Activated T-helper 1 cell treated with Interleukin-2 at 50 U/mL for 16 hours (primary cell): ENCODE results near the gene ZMPSTE24.
A peak's percentile ranks its signal among the peaks of the same experiment; 100 is the strongest.
"Not testable (repeated sequence)": the region's sequence is repeated elsewhere in the genome, so short reads cannot be mapped to it uniquely, and the experiment has no call there.

ENCODE experiments used
- DNase-seq: peaks from one replicate; pipeline ENCODE4 v3.0.0-alpha.2; 2020; ENCODE audit warnings: low read depth

ZMPSTE24 gene

DNA sequence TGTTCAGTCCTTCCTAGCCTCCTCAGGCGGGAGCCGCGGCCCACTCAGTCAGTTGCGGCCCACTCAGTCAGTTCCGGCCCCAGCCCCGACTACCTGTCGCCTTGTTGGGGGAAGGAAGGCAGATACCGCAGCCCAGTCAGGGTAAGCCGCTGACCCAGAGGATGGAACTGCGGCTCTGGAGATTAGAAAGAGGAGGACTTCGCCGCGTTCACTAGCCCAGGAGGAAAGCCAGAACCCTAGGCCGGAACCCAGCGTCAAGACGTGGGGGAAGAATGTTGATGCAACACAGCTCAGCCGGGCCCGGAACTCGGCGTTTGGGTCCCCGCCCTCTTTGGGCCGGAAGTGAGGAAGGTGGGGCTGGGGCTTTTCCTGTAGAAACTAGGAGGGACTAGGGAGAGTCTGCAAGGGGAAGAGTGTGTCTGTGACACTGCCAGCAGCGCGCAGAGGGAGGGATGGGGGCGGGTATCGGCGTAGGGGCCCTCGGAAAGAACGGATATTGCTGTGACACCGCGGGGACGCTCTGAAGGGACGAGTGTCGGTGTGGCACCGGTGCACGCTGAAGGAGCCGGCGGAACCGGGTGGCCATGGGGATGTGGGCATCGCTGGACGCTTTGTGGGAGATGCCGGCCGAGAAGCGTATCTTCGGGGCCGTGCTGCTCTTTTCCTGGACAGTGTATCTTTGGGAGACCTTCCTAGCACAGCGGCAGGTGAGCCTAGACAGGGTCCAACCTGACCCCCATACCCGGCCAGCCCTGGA is at the start of gene ZMPSTE24:
Gene ZMPSTE24, plus strand, starts transcription at position 549 of the 757 bp plus-strand sequence. Its CDS starts 36 bp downstream, at position 585.
- DNase-seq = peak; percentile 92

DNA sequence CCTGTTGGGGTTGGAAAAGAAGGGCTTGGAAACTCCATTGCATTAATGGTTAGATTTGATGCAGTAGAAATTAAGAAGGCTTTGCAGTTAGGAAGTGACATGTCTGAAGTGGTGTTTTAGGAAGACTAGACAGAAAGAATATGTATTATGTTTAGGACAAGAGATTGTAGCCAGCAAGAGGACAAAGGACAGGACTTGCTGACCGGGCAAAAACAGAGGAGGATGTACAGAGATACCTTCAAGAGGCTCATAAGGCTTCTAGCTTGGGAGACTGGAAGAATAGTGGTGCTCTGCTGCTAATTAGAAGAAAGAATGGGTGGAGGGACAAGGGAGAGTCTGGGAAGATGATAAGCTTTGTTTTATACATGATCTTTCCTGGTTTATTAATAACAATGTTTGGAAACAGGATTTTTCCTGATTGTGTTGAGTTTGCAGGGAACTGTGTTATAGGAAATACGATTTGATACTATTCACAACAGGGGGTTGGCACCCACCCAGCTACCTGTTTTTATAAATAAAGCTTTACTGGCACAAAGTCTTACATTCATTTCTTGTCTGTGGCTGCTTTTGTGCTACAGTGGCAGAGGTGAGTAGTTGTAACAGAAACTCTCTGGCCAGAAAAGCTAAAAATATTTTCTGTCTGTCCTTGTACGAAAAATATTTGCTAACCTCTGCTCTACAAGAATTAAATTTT is 47.4 kb upstream of the ZMPSTE24 start:
- DNase-seq = no peak

DNA sequence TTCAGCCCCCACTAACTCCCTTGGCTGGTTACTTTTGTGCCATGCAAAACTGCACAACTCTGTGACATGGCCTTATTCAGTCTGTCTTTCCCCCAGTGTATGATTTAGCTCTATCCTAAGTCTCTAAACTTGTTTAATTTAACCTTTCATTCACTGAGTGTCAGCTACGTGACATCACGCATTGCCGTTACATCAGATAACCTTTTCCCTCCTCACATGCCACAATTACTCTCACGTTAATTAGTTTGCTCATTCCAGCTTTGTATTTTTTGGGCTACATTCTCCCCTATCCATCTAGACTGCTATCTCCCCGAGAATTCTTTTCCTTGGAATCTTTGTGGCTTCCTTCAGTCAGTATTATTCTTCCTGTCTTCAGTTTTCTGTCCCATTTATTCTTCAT is 39.7 kb upstream of the ZMPSTE24 start:
- no peak for DNase-seq

DNA sequence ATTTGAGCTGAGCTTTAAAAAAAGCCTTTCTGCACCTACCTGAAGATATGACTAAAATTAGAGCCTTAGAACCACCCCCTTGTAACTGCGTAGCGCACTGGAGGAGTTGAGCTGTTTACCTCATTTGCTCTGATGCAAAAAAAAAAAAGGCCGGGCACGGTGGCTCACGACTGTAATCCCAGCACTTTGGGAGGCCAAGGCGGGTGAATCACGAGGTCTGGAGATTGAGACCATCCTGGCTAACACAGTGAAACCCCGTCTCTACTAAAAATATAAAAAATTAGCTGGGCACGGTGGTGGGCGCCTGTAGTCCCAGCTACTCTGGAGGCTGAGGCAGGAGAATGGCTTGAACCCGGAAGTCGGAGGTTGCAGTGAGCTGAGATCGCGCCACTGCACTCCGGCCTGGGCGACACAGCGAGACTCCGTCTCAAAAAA is 36.5 kb upstream of the ZMPSTE24 start:
- not testable (repeated sequence) for DNase-seq

DNA sequence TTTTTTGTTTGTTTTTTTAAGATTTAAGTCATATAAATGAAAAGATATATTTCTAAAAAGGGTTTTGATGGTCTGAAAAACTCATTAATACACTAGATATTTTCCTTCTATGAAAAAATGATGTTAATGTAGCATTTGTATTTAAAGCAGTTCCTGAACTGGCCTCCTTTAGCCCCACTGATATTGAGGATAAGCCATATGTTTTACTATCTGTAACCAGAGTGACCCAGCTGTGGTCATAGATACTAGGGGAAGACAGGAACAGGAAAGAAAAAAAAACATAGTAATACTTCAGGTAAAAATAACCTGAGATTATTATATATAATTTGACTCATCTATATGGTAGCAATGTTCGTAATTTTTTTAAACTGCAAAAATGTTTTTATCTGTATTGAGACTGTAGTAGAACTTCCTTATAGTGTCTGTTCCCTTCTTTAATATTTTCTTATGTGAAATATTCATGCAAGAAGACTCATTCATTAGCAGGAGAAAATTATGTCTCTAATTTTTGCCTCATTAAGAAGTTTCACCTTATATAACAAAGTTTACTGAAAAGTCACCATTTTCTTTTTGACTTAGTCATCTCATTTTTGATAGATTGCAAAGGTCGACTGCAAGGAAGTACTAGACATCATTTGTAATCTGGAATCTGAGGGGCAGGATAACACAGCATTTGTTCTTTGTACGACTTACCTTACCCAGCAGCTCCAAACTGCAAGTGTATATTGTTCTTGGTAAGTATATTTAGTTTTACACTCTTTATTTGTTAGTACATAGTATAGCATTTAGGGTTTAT is 35.9 kb upstream of the ZMPSTE24 start:
- no peak for DNase-seq

DNA sequence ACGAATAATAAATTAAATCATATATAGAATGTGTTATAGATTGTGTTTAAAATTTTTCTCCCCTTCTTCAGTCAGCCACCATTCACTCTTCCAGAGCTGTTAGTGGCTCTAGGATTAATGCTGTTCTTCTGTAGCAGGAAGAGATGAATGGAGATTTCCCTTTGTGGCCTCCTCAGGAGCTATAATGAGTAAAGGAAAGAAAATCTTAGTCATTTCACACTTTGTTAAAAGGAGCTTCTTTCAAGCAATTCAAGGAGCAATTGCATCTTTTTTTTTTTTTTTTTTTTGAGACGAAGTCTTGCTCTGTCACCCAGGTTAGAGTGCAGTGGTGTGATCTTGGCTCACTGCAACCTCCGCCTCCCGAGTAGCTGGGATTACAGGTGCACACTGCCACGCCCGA is 34.0 kb upstream of the ZMPSTE24 start:
- DNase-seq = no peak

DNA sequence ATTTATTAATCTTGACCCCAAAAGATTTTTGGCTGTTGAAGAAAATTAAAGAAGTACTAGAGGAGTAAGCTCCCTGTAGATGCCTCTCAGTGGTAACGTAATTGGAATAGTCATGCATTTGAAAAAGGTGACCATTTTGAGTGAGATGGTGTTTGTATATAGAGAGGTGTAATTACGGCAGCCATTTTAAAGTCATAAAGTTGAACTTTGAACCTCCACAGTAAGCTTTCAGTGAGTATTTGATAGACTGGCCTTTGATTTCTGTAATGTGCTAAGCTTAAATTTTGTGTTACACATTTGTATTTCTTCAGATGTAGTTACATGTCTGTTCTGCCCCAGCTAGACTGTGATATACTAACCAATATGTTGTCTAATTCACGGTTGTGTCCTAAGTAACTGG is 31.8 kb upstream of the ZMPSTE24 start:
- no peak for DNase-seq

DNA sequence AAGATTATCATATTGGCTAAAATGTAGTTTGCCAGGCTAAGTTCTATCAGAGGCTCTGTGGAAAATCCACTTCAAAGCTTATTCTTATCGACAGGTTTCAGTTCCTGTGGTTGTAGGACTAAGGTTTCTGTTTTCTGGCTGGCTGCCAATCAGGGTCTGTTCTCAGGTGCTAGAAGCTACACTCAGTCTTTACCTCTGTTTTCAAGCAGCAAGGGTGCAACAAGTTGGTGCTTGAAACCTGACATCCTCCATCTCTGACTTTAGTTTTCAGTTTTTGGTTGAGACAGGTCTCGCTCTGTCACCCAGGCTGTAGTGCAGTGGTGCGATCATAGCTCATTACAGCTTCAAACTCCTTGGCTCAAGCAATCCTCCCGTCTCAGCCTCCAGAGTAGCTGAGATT is 25.6 kb upstream of the ZMPSTE24 start:
- peak; percentile 4 for DNase-seq

DNA sequence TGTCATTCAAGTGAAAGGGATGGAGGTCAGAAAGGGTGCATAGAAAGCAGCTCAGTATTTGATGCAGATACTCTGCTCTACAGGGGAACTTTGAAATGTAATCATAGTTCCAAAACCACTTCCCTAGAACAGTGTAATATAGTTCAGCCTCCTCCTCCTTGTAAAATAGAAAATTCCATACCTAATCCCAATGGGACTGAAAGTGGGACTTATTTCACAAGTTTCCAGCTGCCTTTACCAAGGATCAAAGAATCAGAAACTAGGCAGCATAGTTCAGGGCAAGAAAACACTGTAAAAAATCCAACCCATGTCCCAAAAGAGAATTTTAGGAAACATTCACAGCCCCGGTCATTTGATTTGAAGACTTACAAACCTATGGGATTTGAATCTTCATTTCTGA is 18.4 kb upstream of the ZMPSTE24 start:
- DNase-seq = no peak

DNA sequence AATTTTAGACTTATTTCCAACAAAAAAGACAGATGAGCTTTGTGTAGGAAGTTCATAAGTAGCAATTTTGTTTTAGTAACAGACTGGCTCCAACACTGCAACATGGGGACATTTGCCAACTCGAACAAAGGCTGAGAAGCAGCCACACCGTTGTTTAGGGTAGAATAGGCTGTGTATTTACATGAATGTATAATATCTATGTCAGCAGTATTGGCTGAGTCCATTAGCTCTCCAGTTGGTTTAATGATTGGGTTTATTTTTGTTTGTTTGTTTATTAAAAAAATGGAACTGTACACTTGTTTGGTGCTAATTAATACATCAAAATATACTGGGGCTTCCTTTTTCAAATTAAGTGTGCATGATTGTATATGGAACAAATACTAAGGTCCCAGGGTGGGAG is 17.6 kb upstream of the ZMPSTE24 start:
- no peak for DNase-seq

DNA sequence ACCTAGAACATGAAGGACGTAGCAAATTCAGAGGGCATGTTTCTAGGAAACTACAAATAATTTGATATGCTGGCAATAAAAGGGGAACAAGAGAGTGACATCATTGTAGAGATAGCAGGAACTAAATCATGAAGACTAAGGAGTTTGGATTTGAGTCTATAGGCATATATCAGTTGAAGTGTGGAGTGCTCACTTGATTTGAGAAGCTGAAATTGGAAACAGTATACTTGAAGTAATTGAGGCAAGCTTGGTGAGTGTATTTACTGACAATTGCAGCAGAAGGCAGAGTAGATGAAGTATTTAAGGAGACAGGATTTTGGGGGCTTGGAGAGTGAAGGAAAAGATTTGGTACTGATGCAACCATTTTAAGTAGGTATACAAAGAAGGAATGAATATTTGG is 16.7 kb upstream of the ZMPSTE24 start:
- no peak for DNase-seq

DNA sequence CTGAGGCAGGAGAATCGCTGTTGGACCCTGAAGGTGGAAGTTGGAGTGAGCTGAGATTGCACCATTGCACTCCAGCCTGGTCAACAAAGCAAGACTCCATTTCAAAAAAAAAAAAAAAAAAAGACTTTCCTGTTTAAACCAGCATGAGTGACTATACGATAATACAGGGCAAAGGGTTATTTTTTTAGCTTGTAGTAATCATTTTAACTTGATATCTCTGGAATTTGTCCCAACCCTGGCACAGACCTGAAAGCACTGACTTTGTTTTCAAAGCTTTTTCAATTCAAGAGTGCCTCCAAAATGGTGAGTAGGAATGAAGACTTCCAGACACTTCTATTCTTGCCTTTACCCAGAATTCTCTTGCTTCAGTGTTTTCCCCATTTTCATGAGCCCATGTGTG is 14.7 kb upstream of the ZMPSTE24 start:
- DNase-seq = no peak

DNA sequence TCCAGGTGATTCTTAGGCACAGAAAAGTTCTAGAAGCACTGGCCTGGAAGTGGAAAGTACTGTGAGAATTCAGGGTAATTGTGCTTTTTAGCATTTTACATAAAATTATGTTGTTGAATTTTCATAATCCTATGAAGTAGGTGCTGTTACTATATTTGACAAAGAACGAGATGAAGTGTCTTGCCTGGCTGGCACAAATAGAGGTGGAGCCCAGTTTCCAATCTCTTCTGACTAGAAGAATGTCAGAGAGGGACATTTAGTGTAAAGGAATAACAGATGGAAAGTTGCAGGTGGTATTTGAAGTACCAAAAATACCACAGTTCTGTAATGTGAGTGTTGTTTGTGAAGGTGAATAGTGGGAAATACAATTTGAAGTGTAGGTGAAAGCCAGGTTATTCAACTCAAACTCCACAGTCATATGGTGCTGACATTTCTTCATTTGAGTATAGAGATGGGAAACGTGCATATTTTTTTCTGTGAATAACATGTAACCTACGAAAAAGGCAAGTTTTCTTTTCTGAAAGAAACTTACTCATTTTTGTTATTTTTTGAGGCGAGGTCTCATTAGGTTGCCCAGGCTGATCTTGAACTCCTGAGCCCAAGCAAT is 13.8 kb upstream of the ZMPSTE24 start:
- no peak for DNase-seq

DNA sequence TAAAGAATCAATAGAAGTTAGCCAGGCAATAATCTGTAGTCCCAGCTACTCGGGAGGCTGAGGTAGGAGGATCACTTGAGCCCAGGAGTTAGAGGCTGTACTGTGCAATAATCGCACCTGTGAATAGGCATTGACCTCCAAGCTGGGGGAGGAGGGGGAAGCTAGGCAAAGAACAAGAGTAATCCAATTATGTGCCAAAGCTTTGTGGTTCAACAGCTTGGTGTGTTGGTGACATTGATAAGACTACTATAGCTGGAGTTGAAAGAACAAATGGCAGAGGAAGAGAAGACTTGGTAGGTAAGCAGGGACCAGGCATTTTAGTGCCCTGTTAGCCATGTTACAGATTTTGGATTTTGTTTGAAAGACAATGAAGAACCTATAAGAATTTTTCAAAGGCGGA is 12.3 kb upstream of the ZMPSTE24 start:
- no peak for DNase-seq

DNA sequence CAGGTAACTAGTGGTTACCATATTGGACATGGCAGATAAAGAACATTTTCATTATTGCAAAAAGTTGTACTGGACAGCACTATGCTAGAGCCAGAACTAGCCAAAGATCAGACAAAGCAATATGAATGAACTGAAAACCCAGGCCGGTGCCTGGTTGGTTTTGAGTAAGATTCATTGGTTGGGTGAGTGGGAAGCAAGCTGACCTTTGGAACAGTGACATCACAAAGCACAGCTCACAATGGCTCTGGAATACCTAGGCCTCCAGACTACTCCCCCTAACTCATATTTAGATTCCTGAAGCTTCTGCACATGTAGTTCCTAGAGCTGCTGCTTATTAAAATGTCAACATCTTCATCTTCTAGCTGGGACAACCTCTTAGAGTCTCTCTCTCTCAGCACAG is 10.4 kb upstream of the ZMPSTE24 start, which contains the start of gene TMCO2:
Gene TMCO2, plus strand, starts transcription at position 283 of the 400 bp plus-strand sequence. Its CDS starts 57 bp downstream, at position 340.
- no peak for DNase-seq

DNA sequence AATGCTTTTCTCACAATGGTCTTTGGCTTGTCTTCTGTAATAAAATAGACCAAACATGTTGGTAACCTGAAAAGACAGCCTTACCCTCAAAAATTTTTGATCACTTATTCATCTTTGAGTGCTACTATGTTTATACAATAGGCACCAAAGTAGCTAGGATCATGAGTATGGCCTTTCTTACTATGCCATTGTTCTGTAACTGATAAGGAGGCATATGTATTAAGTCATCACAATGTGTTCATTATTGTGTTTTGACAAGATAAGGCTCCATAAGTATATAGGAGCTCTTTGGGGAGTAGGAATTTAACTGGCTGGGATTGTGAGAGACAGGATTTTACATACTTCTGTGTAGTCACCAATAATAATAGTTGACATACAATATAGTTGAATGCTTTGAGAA is 9.6 kb upstream of the ZMPSTE24 start:
- DNase-seq = no peak

DNA sequence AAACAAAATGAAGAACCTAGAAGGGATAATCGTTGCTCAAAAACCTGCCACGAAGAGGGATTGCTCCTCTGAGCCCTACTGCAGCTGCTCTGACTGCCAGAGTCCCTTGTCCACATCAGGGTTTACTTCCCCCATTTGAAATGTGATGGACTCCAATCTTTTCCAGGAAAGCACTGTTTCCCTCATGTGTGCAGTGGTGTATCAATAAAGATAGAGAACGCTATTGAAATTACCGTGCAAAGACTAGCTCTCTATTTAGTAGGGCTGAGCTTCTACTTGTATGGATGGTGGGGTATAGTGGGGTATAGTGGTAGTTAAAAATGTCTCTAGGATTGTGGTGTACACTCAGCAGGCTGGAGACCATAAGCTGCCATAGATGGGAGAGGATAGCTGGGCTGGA is 6.6 kb upstream of the ZMPSTE24 start:
- DNase-seq = no peak

DNA sequence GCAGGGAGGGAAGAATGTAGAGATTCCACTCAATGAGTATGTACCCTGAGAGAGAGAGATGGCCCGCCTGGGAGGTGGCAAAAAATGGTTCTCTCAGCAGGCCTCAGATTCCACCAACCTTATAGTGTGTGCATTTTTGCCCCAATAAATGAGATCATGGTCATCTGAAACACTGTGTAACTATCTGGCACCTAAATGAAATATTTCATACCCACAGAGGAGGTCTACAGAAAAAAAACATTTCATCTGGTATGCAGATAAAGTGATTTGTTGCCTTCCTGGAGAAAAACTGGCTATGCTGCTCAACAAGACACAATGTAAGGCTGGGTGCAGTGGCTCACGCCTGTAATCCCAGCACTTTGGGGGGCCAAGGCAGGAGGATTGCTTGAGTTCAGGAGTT is 5.4 kb upstream of the ZMPSTE24 start:
- no peak for DNase-seq

DNA sequence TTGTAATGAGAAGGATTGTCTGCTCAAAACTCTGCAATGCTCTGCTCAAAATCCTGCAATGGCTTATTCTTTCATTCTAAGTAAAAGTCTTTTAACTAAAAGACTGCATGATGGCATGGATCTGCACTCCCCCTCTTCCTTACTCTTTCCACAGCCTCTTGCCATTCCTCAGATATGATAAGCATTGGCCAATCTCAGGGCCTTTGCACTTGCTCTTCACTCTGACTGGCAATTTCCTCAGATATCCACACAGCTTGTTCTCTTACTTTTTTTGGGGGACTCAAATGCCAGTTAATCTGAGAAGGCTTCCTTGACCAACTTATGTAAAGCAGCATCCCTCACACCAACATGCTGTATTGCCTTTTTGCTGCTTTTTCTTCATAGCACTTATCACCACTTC is 2.8 kb upstream of the ZMPSTE24 start:
- no peak for DNase-seq

DNA sequence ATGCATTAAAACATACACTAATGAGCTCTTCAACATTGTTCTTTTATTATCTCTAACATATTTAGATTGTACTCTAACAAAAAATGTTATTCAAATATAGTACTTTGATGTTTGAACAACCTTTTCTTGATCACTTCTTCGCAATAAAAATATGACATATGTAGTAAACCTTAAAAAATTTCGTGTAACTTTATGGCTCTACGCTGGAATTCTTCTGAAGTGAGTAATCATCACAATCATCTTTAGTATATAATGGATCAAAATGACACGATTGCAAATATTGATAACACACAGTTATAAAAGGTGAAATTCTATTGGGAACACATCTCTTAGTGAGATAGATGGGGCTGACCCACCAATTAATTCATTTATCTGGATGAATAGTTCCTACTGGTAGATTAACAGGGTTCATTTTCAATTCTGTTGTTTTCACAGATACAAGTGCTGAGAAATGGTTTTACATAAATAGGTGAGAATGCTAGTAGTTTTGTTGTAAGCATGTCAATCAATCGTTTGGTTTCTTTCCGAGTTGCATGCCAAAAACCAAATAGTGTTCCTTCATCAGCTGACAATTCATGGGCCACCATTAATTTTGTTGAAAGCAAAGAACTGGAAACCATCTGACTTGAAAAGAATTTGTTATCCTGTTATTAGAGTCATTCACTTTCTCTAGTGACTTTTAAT is 1.5 kb upstream of the ZMPSTE24 start:
- DNase-seq = no peak

DNA sequence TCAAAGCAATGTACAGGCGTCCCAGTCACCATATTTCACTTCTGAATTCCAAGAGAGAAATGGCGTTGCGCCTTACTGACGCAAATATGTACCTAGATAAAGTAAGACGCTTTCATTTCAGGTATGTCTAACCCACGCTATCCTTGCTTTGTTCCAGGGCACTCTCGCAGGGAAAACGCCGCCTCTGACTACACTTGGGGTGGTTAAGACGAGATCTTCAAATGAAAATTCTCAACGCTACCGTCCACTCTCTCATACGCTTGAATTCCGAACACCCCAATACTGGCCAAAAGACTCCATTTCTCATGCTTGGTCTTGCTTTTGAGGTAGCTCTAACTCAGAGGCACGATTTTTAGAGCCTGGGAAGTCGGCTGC is 736 bp upstream of the ZMPSTE24 start:
- no peak for DNase-seq

DNA sequence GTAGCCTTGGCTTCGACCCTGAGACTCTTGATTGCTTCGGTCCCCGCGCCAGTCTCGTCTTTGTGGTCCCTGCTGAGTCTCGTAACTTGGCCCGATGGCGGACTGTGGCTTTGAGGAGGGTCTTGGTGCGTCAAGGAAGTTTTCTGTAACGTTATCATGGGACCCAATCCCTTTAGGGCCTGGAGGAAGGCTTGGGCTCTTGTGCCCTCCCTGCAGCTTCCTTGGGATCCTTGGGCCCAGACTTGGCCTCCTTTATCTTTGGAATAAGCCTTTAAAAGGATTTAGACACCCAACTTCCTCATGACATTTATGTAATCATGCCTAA is 371 bp downstream of the ZMPSTE24 start:
- DNase-seq = no peak
